ENCODE data around the gene NEURL1B.

DNA sequence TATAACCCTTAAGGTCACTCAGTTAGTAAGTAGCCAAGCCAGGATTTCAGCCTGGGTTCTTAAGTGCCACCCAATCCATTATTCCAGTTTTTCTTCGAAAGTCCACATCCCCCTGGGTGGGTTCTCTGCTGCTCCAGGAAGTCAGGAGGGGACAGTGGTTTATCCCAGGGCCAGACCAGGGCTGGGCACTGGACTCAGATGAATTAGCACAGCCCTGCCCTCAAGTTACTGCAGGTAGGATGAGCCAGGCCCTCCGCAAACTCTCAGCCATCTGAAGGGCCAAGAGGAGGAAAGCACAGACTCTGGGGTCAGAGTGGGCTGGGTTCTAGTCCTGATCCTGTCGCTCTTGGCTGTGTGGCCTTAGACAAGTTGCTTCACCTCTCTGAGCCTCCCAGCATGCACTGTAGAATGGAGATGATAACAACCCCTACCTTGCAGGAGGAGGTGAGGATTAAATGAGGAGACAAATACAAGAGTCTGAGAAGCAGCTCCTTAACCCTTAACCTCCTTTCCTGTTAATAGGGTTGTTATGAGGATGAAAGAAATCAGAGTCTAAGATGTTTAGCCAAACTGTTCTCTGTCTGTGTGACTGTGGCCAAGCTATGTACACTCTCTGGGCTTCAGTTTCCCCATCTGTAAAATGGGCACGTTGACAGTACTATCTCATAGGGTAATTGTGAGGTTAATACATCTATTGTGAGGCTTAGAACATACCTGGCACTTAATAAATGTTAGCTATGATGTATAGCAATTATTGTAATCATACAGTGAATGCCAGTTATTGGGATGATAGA is 6.8 kb upstream of the NEURL1B start:
- TF ChIP-seq, protein P1, sequence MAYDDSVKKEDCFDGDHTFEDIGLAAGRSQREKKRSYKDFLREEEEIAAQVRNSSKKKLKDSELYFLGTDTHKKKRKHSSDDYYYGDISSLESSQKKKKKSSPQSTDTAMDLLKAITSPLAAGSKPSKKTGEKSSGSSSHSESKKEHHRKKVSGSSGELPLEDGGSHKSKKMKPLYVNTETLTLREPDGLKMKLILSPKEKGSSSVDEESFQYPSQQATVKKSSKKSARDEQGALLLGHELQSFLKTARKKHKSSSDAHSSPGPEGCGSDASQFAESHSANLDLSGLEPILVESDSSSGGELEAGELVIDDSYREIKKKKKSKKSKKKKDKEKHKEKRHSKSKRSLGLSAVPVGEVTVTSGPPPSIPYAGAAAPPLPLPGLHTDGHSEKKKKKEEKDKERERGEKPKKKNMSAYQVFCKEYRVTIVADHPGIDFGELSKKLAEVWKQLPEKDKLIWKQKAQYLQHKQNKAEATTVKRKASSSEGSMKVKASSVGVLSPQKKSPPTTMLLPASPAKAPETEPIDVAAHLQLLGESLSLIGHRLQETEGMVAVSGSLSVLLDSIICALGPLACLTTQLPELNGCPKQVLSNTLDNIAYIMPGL (CRISPR knock-in tag; IDR thresholded peaks at IDR 0.05; ENCODE audit: borderline replicate concordance): no peak
- no peak for TF ChIP-seq MYC (IDR thresholded peaks at IDR 0.05; ENCODE audit: borderline replicate concordance, low read length)
- no peak for TF ChIP-seq MAFK (IDR thresholded peaks at IDR 0.05; ENCODE audit: partially characterized antibody)
- TF ChIP-seq, protein P2, sequence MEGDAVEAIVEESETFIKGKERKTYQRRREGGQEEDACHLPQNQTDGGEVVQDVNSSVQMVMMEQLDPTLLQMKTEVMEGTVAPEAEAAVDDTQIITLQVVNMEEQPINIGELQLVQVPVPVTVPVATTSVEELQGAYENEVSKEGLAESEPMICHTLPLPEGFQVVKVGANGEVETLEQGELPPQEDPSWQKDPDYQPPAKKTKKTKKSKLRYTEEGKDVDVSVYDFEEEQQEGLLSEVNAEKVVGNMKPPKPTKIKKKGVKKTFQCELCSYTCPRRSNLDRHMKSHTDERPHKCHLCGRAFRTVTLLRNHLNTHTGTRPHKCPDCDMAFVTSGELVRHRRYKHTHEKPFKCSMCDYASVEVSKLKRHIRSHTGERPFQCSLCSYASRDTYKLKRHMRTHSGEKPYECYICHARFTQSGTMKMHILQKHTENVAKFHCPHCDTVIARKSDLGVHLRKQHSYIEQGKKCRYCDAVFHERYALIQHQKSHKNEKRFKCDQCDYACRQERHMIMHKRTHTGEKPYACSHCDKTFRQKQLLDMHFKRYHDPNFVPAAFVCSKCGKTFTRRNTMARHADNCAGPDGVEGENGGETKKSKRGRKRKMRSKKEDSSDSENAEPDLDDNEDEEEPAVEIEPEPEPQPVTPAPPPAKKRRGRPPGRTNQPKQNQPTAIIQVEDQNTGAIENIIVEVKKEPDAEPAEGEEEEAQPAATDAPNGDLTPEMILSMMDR (IDR thresholded peaks at IDR 0.05): no peak
- TF ChIP-seq BHLHE40 (IDR thresholded peaks at IDR 0.05; ENCODE audit: low read depth, low read length): no peak

All from A549 (cell line).